ENCODE results near the gene ARMC7.

ARMC7 gene

DNA sequence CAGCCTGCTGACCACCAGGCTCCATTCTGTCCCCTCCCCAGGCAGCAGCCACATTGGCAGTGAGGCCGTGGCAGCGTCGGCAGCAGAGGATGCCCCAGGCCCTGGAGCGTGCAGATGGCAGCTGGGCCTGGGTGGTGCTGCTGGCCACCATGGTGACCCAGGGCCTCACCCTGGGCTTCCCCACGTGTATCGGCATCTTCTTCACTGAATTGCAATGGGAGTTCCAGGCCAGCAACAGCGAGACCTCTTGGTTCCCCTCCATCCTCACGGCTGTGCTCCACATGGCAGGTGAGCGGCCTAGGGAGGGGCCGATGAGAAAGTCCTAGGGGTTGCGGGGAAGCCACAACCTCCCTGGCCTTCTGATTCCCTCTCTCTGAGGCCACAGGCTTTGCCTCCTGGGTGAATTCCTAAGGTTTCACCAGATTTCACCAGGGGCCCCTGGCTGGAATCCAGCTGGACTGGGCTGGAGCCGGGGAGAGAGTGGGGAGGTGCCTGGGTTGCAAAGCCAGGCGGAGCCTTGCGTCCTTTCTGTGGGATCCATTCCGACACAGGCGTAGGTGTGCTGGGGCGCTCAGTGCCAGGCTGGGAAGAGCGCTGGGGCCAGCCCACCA lies 16.1 kb upstream of the ARMC7 start:
- Histone ChIP-seq H3K4me3 (ENCODE audit: low read depth in 1 of 2, low read length in 2 of 2) (no peak overlapping the region), H3K9me3 (ENCODE audit: control insufficient read depth in 1 of 2, low read length in 2 of 2) (no peaks in the 10 kb centered on the region), H3K4me1 (ENCODE audit: control insufficient read depth in 1 of 2, insufficient read depth in 2 of 2, low read length in 2 of 2) (peaks cover 3 to 19% of the 10 kb centered on the region in 2 donors), H3K36me3 (ENCODE audit: control insufficient read depth in 1 of 2, insufficient read depth in 2 of 2, low read length in 2 of 2) (peaks cover 0 to under 1% of the 10 kb centered on the region in 2 donors), H3K27ac (ENCODE audit: low read length) (peak overlapping the region; percentile 40), H3K27me3 (ENCODE audit: low read depth, low read length) (no peaks in the 10 kb centered on the region)

- no peak overlapping the region for H3K4me3 ChIP-seq (ENCODE audit: low read depth in 1 of 2, low read length in 2 of 2)
- no peaks in the 10 kb centered on the region for H3K9me3 ChIP-seq (ENCODE audit: control insufficient read depth in 1 of 2, low read length in 2 of 2)
- H3K27ac ChIP-seq (ENCODE audit: low read length): no peak overlapping the region
- no peaks in the 10 kb centered on the region for H3K27me3 ChIP-seq (ENCODE audit: low read depth, low read length)
- H3K4me1 ChIP-seq (ENCODE audit: control insufficient read depth in 1 of 2, insufficient read depth in 2 of 2, low read length in 2 of 2): peaks cover 3 to 19% of the 10 kb centered on the region in 2 donors
- H3K36me3 ChIP-seq (ENCODE audit: control insufficient read depth in 1 of 2, insufficient read depth in 2 of 2, low read length in 2 of 2): peaks cover 0 to 7% of the 10 kb centered on the region in 2 donors
Observed at GRCh38 chr17:75094871-75095399, 14.8 kb upstream of the ARMC7 start.

GRCh38 chr17:75096082-75096625 lies 13.6 kb upstream of the ARMC7 start:
- H3K9me3 ChIP-seq (ENCODE audit: control insufficient read depth in 1 of 2, low read length in 2 of 2): no peaks in the 10 kb centered on the region
- peaks cover 5 to 16% of the 10 kb centered on the region in 2 donors for H3K36me3 ChIP-seq (ENCODE audit: control insufficient read depth in 1 of 2, insufficient read depth in 2 of 2, low read length in 2 of 2)
- H3K27ac ChIP-seq (ENCODE audit: low read length): no peak overlapping the region
- peaks cover 3 to 13% of the 10 kb centered on the region in 2 donors for H3K4me1 ChIP-seq (ENCODE audit: control insufficient read depth in 1 of 2, insufficient read depth in 2 of 2, low read length in 2 of 2)
- H3K4me3 ChIP-seq (ENCODE audit: low read depth in 1 of 2, low read length in 2 of 2): no peak overlapping the region
- no peaks in the 10 kb centered on the region for H3K27me3 ChIP-seq (ENCODE audit: low read depth, low read length)

GRCh38 chr17:75097865-75098264 lies 11.9 kb upstream of the ARMC7 start:
- H3K4me1 ChIP-seq (ENCODE audit: control insufficient read depth in 1 of 2, insufficient read depth in 2 of 2, low read length in 2 of 2): peaks cover 3% of the 10 kb centered on the region in 2 donors
- no peak overlapping the region for H3K27ac ChIP-seq (ENCODE audit: low read length)
- H3K36me3 ChIP-seq (ENCODE audit: control insufficient read depth in 1 of 2, insufficient read depth in 2 of 2, low read length in 2 of 2): peaks cover 5 to 16% of the 10 kb centered on the region in 2 donors
- H3K27me3 ChIP-seq (ENCODE audit: low read depth, low read length): no peaks in the 10 kb centered on the region
- H3K9me3 ChIP-seq (ENCODE audit: control insufficient read depth in 1 of 2, low read length in 2 of 2): no peaks in the 10 kb centered on the region
- no peak overlapping the region for H3K4me3 ChIP-seq (ENCODE audit: low read depth in 1 of 2, low read length in 2 of 2)

DNA sequence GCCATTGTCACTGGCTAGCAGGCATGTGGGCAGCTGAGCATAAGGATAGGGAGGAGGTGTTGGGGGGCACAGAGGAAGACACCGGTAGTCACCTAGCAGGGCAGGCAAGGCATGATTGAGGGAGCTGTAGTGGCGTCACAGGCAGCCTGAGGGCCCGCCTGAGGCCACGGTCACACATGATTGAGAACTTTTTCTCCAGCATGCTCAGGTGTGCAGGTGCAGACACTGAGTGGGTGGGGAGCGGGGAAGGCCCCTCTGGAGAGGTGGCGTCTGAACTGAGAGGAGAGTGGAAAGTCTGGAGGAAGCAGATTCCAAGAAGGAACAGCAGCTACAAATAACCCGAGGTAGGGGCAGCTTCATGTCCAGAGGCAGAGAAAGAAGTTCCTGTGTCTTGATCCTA lies 10.9 kb upstream of the ARMC7 start:
- H3K4me3 ChIP-seq (ENCODE audit: low read depth in 1 of 2, low read length in 2 of 2): no peak overlapping the region

GRCh38 chr17:75099881-75100595 lies 9.7 kb upstream of the ARMC7 start:
- H3K27ac ChIP-seq (ENCODE audit: low read length): no peak overlapping the region
- H3K36me3 ChIP-seq (ENCODE audit: control insufficient read depth in 1 of 2, insufficient read depth in 2 of 2, low read length in 2 of 2): peaks cover 5 to 16% of the 10 kb centered on the region in 2 donors
- H3K4me1 ChIP-seq (ENCODE audit: control insufficient read depth in 1 of 2, insufficient read depth in 2 of 2, low read length in 2 of 2): peaks cover 0 to 3% of the 10 kb centered on the region in 2 donors
- H3K27me3 ChIP-seq (ENCODE audit: low read depth, low read length): no peaks in the 10 kb centered on the region
- no peaks in the 10 kb centered on the region for H3K9me3 ChIP-seq (ENCODE audit: control insufficient read depth in 1 of 2, low read length in 2 of 2)
- H3K4me3 ChIP-seq (ENCODE audit: low read depth in 1 of 2, low read length in 2 of 2): no peak overlapping the region

More for the DNA sequence above, 10.9 kb upstream of the ARMC7 start:
- H3K27ac ChIP-seq (ENCODE audit: low read length): no peak overlapping the region
- no peaks in the 10 kb centered on the region for H3K27me3 ChIP-seq (ENCODE audit: low read depth, low read length)
- peaks cover 0 to under 1% of the 10 kb centered on the region in 2 donors for H3K4me1 ChIP-seq (ENCODE audit: control insufficient read depth in 1 of 2, insufficient read depth in 2 of 2, low read length in 2 of 2)
- peaks cover 5 to 16% of the 10 kb centered on the region in 2 donors for H3K36me3 ChIP-seq (ENCODE audit: control insufficient read depth in 1 of 2, insufficient read depth in 2 of 2, low read length in 2 of 2)
- no peaks in the 10 kb centered on the region for H3K9me3 ChIP-seq (ENCODE audit: control insufficient read depth in 1 of 2, low read length in 2 of 2)

DNA sequence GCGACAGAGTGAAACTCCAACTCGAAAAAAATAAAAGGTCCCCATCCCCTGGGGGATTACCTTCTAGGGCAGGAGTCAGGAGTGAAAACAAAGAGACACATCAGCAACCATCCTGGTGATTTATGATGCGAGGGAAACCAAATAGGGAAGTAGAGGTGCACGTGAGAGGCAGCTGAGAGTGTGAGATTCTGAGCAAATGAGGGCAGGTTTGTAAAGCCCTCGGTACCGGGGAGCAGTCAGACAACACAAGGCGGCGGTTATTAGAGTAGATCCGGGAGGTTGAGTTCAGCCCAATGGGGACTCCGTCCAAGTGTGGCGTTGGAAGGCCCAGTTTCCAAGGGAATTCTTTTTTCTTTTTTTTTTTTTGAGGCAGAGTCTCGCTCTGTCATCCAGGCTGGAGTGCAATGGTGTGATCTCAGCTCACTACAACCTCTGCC lies 7.4 kb upstream of the ARMC7 start:
- Histone ChIP-seq H3K27ac (ENCODE audit: low read length) (no peak overlapping the region), H3K36me3 (ENCODE audit: control insufficient read depth in 1 of 2, insufficient read depth in 2 of 2, low read length in 2 of 2) (peaks cover 5 to 16% of the 10 kb centered on the region in 2 donors), H3K27me3 (ENCODE audit: low read depth, low read length) (no peaks in the 10 kb centered on the region), H3K4me3 (ENCODE audit: low read depth in 1 of 2, low read length in 2 of 2) (no peak overlapping the region), H3K9me3 (ENCODE audit: control insufficient read depth in 1 of 2, low read length in 2 of 2) (no peaks in the 10 kb centered on the region), H3K4me1 (ENCODE audit: control insufficient read depth in 1 of 2, insufficient read depth in 2 of 2, low read length in 2 of 2) (peaks cover 0 to 3% of the 10 kb centered on the region in 2 donors)

GRCh38 chr17:75103601-75104554 lies 5.9 kb upstream of the ARMC7 start:
- Histone ChIP-seq H3K36me3 (ENCODE audit: control insufficient read depth in 1 of 2, insufficient read depth in 2 of 2, low read length in 2 of 2) (peaks cover 5 to 13% of the 10 kb centered on the region in 2 donors), H3K4me1 (ENCODE audit: control insufficient read depth in 1 of 2, insufficient read depth in 2 of 2, low read length in 2 of 2) (peaks cover 0 to 3% of the 10 kb centered on the region in 2 donors), H3K27me3 (ENCODE audit: low read depth, low read length) (no peaks in the 10 kb centered on the region), H3K4me3 (ENCODE audit: low read depth in 1 of 2, low read length in 2 of 2) (no peak overlapping the region), H3K9me3 (ENCODE audit: control insufficient read depth in 1 of 2, low read length in 2 of 2) (no peaks in the 10 kb centered on the region), H3K27ac (ENCODE audit: low read length) (no peak overlapping the region)

- Histone ChIP-seq H3K9me3 (ENCODE audit: control insufficient read depth in 1 of 2, low read length in 2 of 2) (no peaks in the 10 kb centered on the region), H3K36me3 (ENCODE audit: control insufficient read depth in 1 of 2, insufficient read depth in 2 of 2, low read length in 2 of 2) (peaks cover 3 to 4% of the 10 kb centered on the region in 2 donors), H3K27me3 (ENCODE audit: low read depth, low read length) (no peaks in the 10 kb centered on the region), H3K4me3 (ENCODE audit: low read depth in 1 of 2, low read length in 2 of 2) (no peak overlapping the region), H3K27ac (ENCODE audit: low read length) (no peak overlapping the region), H3K4me1 (ENCODE audit: control insufficient read depth in 1 of 2, insufficient read depth in 2 of 2, low read length in 2 of 2) (peaks cover 0 to 10% of the 10 kb centered on the region in 2 donors)
Observed at GRCh38 chr17:75105126-75106080, 4.4 kb upstream of the ARMC7 start.

GRCh38 chr17:75108193-75108592 lies 1.6 kb upstream of the ARMC7 start:
- Histone ChIP-seq H3K27me3 (ENCODE audit: low read depth, low read length) (no peaks in the 10 kb centered on the region), H3K36me3 (ENCODE audit: control insufficient read depth in 1 of 2, insufficient read depth in 2 of 2, low read length in 2 of 2) (no peaks in the 10 kb centered on the region), H3K4me3 (ENCODE audit: low read depth in 1 of 2, low read length in 2 of 2) (no peak overlapping the region), H3K9me3 (ENCODE audit: control insufficient read depth in 1 of 2, low read length in 2 of 2) (no peaks in the 10 kb centered on the region), H3K4me1 (ENCODE audit: control insufficient read depth in 1 of 2, insufficient read depth in 2 of 2, low read length in 2 of 2) (peaks cover 0 to 19% of the 10 kb centered on the region in 2 donors), H3K27ac (ENCODE audit: low read length) (no peak overlapping the region)

Data from muscle layer of duodenum (tissue), 2 donors.